Stimulated activated CD4-positive, alpha-beta T cell treated with anti-CD3 and anti-CD28 coated beads, Interleukin-1b, Interleukin-23, amount 100 ng/mL, for 4 hours (primary cell): Measurements from ENCODE around the gene KLHL25.
"Not testable (repeated sequence)": the region's sequence is repeated elsewhere in the genome, so short reads cannot be mapped to it uniquely, and the experiment has no call there.

Experiments used
- DNase-seq, 2 donors: peaks; one replicate each; pipeline ENCODE4 v3.0.0-alpha.2; 2020; ENCODE audit warnings: low read depth in 2 of 2

KLHL25 gene, protein sequence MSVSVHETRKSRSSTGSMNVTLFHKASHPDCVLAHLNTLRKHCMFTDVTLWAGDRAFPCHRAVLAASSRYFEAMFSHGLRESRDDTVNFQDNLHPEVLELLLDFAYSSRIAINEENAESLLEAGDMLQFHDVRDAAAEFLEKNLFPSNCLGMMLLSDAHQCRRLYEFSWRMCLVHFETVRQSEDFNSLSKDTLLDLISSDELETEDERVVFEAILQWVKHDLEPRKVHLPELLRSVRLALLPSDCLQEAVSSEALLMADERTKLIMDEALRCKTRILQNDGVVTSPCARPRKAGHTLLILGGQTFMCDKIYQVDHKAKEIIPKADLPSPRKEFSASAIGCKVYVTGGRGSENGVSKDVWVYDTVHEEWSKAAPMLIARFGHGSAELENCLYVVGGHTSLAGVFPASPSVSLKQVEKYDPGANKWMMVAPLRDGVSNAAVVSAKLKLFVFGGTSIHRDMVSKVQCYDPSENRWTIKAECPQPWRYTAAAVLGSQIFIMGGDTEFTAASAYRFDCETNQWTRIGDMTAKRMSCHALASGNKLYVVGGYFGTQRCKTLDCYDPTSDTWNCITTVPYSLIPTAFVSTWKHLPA

DNA sequence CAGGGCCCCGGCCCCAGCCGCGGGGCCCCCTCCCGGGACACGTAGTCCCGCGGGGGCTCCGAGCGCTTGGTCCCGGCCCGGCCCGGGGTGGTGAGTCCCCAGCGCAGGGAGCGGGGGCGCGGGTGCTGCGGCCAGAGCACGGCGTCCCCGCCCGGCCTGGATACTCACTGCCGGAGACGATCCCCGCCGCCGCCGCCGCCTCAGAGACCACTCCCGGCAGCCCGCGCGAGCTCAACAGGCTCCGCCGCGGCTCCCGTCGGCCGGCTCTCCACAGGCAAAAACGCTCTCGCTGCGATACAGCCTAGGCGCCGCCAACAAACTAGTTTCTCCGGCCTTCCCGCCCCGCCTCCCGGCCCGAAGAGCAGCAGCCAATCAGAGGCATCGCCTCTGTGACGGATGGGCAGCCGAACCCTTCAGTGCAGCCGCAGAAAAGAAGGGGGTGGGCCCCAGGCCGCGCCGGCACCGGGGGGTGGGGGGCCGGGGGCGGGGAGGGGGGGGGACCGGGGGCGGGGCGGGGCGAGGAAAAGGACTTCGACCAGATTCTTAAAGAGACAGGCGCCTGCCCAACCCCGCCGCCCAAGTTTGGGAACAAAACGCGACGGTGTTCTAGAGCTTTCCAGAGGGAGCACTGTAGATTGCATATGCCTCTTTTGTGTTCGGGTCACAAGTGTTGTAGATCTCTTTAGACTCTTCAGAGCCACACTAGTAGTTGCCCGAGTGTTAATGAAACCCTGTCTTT, at the start of gene KLHL25:
TSS of gene KLHL25 (minus strand) at position 328 of the 739 bp plus-strand sequence. CDS start 25,115 bp downstream, outside the sequence.
- peak; percentile 83 to 84 for DNase-seq

DNA sequence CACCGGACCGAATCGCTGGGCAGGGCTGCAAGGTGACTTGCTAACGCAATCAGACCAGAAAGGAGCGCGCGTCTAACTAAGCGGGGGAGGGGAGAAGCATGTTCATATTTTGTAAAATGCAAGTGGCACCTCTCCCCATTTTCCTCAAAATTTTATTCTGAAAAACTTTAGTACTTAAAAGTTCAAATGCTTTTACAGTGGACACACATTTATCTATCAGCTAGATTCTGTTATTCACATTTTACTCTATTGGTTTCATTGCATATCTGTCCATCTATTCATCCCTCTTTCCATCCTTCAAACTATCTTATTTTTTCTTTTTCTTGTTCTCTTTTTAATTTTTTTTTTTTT, 46.1 kb upstream of the KLHL25 start:
- DNase-seq: no peak

- peak; percentile 77 to 78 for DNase-seq
These were observed 45.5 kb upstream of the KLHL25 start for GRCh38 chr15:85840079-85840801.

GRCh38 chr15:85839643-85840042, 44.9 kb upstream of the KLHL25 start:
- DNase-seq: no peak

GRCh38 chr15:85838655-85839054, 43.9 kb upstream of the KLHL25 start:
- DNase-seq: no peak

- no peak for DNase-seq
These were observed 43.2 kb upstream of the KLHL25 start for GRCh38 chr15:85837881-85838280.

DNA sequence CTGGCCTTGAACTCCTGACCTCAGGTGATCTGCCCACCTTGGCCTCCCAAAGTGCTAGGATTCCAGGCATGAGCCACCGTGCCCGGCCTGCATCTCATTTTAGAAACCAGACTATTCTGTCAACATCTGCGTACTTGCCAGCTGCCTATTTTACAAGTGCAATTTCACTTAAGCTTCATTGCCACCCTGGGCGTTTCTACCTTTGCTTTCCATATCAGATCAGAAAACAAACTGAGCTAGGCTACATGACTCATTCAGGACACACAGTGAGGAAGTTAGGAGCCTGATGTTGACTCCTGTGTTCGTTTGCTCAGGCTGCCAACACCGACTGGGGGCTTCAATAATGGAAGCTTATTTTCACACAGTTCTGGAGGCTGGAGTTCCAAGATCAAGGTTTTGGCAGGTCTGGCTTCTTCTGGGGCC, 42.3 kb upstream of the KLHL25 start:
- no peak for DNase-seq

DNA sequence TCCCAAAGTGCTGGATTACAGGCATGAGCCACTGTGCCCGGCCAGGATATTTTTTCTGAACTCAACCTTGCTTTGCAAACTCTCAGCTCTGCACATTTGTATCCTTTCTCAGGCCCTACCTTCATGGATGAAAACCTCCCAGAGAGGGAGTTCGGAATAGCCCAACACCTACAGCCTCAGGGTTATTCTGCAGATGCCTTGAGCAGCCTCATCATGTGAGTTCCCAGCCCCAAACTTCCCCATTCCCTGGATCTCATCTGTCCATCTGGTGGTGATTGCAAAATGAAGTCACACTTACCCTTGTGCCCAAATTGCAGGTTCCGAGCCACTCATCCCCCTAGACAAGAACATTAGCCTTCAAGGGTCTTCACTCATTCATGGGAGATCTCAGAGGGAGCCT, 39.9 kb upstream of the KLHL25 start:
- DNase-seq: no peak

DNA sequence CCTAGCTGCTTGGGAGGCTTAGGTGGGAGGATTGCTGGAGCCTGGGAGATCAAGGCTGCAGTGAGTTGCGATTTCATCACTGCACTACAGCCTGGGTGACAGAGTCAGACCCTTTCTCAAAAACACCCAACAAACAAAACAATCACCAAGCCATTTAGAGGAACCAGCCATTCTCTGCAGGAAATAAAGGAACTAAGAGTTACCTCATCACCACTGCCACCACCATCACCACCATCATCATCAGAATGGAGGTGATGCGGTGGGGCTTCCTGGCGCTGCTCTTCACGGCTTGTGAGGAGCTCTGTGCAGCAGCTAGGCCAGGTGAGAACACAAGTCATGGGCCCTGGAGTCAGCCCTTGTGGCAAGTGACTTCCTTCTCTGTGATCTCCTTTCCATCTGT, 37.7 kb upstream of the KLHL25 start:
- no peak for DNase-seq

DNA sequence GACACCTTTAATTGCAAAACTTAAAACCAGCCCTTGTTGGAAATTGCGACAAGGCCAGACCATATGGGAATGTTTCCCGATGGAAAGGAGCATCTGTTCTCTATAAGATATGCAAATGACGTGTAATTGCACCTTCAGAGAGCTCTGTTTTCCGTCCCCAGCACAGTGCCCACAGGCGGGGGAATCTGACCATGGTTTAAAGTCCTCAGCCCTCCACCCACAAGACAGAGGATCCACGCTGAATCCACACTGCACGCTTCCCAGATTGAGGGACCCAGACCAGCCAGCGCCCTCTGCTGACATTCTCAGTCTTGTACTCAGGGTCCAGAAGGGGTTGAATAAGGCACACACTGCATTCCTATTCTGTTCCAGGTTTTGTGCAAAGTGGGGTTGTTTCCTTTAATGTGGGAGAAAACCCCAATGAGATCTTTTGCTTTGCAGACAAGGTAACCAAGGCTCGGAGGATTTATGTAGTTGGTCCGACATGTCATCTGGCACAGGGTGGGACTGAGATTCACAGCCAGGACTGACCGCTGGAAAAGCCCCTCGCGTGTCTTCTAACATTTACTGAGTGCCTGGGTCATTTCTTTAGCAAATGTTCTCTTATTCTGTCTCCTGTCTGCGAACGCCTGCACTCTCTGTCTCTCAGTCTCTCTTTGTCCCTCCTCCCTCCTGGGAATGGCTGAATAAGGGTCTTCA, 36.8 kb upstream of the KLHL25 start:
- peak; percentile 6 to 23 for DNase-seq

DNA sequence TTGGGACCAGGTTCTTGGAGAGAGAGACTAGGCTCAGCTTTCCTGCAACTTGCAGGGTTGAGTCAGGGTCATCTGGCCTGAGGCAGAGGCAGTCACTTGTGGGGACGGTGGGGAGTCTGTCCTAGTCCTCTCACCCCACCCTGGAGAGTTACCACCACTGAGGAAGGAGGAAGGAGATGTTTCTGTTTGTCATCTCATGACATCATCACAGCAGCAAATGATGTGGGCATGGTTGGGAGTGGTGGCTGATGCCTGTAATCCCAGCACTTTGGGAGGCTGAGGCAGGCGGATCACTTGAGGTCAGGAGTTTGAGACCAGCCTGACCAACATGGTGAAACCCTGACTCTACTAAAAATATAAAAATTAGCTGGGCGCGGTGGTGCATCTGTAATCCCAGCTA, 35.0 kb upstream of the KLHL25 start:
- DNase-seq: not testable (repeated sequence)

GRCh38 chr15:85828874-85829273, 34.1 kb upstream of the KLHL25 start:
- DNase-seq: no peak

- DNase-seq: no peak
These were observed 33.4 kb upstream of the KLHL25 start for GRCh38 chr15:85828126-85828525.

- no peak for DNase-seq
These were observed 32.2 kb upstream of the KLHL25 start for GRCh38 chr15:85826756-85827515.

- DNase-seq: no peak
These were observed 31.0 kb upstream of the KLHL25 start for GRCh38 chr15:85825719-85826118.

DNA sequence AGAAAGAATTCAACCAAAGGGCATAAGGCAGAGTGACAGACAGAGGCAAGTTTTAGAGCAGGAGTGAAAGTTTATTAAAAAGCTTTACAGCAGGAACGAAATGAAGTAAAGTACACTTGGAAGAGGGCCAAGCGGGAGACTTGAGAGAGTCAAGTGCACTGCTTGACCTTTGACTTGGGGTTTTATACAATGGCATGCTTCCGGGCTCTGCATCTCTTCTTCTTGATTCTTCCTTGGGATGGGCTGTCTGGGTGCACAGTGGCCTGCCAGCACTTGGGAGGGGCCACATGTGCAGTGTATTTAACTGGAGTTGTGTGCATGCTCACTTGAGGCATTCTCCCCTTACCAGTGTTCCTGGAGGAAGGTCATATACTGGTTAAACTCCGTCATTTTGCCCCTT, 30.4 kb upstream of the KLHL25 start:
- DNase-seq: no peak

DNA sequence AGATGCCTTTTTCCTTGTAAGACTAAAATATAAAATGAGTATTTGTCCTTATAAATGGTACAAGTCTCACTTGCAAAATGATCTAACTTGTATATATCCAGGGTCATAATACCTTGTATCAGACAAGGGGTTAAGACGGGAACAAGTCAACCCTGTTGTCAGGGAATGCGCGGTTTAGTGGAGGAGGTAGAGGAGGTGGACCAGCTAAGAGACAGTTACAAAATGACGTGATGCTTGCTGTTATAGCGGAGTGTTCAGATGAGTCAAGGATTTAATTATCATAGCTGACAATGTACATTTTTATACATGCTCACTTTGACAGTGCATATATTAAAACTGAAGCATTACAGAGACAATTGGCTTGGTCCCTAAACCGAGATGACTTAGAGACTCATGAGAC, 26.8 kb upstream of the KLHL25 start:
- DNase-seq: no peak

DNA sequence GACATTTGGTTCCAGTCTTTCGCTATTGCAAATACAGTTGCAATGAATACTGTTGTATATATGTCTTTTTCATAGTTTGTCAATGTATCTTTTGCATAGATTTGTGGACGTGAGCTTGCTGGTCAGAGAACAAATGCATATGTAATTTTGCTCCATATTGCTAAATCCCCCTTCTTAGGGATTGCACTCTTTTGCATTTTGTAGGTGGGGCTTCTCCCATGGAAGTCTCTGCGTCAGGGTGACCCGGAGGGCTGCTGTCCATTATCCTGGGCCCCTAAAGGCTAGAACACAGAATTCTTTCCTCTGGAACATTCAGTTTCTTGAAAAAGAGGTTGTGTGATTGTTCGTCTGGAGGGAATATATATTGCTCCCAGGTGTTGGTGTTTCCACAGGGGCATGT, 25.2 kb upstream of the KLHL25 start:
- DNase-seq: no peak

GRCh38 chr15:85813234-85813633, 18.5 kb upstream of the KLHL25 start:
- DNase-seq: no peak

- no peak for DNase-seq
These were observed 15.3 kb upstream of the KLHL25 start for GRCh38 chr15:85810075-85810474.

GRCh38 chr15:85805420-85805819, 10.7 kb upstream of the KLHL25 start:
- DNase-seq: no peak
